ENCODE results near the gene SMG6.

- no peak for TF ChIP-seq CTCF (IDR thresholded peaks at IDR 0.05)
- TF ChIP-seq POLR2A (IDR thresholded peaks at IDR 0.05): no peak
Measured at GRCh38 chr17:2028737-2029136, 274.8 kb downstream of the SMG6 start.

Data from uterus (tissue), 2 donors.